ENCODE measurements around the gene NMU. TPM values are rescaled to one million over a fixed set of nuclear protein-coding genes. Genes with fewer than 3 reads are reported as not detected.
A peak's percentile ranks its signal among the peaks of the same experiment; 100 is the strongest.

Gene NMU
- polyA plus RNA-seq, 1 of the 3 experiments (the other 2 are of a cell fraction) = 0.66 TPM

DNA sequence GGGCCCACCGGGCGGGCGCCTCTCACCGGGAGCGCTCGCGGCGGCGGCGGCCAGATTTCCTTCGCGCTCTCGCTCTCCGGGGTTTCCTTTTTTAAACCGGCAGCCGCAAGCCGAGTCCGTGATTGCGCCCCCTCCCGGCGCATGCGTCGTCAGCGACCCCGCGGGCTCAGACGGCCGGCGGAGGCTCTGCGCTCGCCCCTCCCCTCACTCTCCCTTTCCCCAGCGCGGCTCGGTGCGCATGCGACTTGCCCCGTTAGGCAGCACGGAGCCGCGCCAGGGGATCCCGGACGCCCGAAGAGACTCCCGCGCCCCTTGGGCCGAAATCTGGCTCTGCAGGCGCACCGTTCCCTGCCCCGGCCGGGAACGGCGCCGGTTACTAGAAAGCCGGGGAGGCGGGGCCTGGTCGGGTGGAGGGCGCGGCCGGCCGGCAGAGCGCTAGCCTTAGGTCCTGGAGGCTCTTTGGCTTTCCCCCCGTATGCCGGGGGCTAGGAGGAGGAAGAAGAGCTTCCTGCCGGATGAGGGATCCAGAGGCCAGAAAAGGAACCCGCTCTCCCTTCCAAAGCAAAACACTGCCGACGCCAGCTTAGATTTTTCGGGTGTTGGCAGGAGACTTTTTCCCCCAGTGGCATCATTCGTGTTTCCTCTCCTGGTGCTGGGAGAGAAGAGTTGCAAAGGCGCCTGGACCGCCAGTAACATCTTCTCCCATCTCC lies 89.2 kb downstream of the NMU start, which contains the start of gene CLOCK:
TSS of gene CLOCK (minus strand) at position 154 of the 710 bp plus-strand sequence. CDS start 64,124 bp downstream, outside the sequence.
- Histone ChIP-seq H3K27ac (ENCODE audit: low read depth in 2 of 2, low read length in 1 of 2) (peak within 1 kb of the TSS; percentile 93 to 98), H2AFZ (ENCODE audit: low read depth) (peak within 1 kb of the TSS; percentile 95), H3K4me2 (peak within 1 kb of the TSS; percentile 87), H3K9ac (peak within 1 kb of the TSS; percentile 89), H3K27me3 (ENCODE audit: insufficient read depth) (no peaks in the 10 kb centered on the region), H4K20me1 (ENCODE audit: insufficient read depth) (peaks cover 4% of the 10 kb centered on the region; the same call in 1 of the 2 replicates), H3K4me3 (ENCODE audit: low read depth in 2 of 2, low read length in 1 of 2) (peak within 1 kb of the TSS; percentile 78 to 81), H3K36me3 (replicated peaks in 1 of 2; ENCODE audit: control insufficient read depth in 1 of 2, insufficient read depth in 2 of 2, low read length in 1 of 2) (no peaks in the 10 kb centered on the region), H3K4me1 (ENCODE audit: control insufficient read depth in 1 of 2, insufficient read depth in 2 of 2, low read depth in 1 of 2, low read length in 1 of 2) (peaks cover 10% of the 10 kb centered on the region in 2 experiments), H3K79me2 (ENCODE audit: insufficient read depth) (peaks cover 33% of the 10 kb centered on the region), H3F3A (replicated peaks; ENCODE audit: insufficient read depth) (peaks cover 49% of the 10 kb centered on the region), H3K9me2 (no peaks in the 10 kb centered on the region), H3K9me3 (no peaks in the 10 kb centered on the region)
- CTCF ChIA-PET = interaction anchor here (1.4 to 1.7 kb wide), 2 partner anchors 68 to 201 kb away, joined by 4 to 5 read pairs; partner anchors contain the start of gene SRD5A3
- POLR2A ChIA-PET = interaction anchor here (0.7 to 2.2 kb wide), 5 partner anchors 150 to 393 kb away, joined by 3 to 7 read pairs (median 5); partner anchors contain the start of gene EXOC1
- WGBS (ENCODE audit: low lambda C conversion rate) = 0% methylated on average over 15 of the region's 71 CpGs
- DNase-seq = peak; percentile 93
- TF ChIP-seq NRF1 (IDR thresholded peaks at IDR 0.05; ENCODE audit: low read depth, low read length) = peak; percentile 75
- 0 out of 2 replicates have a peak, but pooled peaks have one; percentile 8 for TF ChIP-seq YY1 (IDR thresholded peaks at IDR 0.05; ENCODE audit: low read depth)
- peak; percentile 17; the same call in 1 of the 2 replicates for TF ChIP-seq TAF1 (IDR thresholded peaks at IDR 0.05; ENCODE audit: borderline replicate concordance, low read depth, low read length)
- TF ChIP-seq SIN3A (IDR thresholded peaks at IDR 0.05; ENCODE audit: borderline replicate concordance, low read depth, low read length) = peak; percentile 59; the same call in 1 of the 2 replicates
- peak; percentile 1; the same call in 1 of the 2 replicates for TF ChIP-seq TCF12 (IDR thresholded peaks at IDR 0.05)
- no peak for TF ChIP-seq RFX5 (IDR thresholded peaks at IDR 0.05; ENCODE audit: low read length)
- 0 out of 2 replicates have a peak, but pooled peaks have one; percentile 10 for TF ChIP-seq MXI1 (IDR thresholded peaks at IDR 0.05; ENCODE audit: low read depth, low read length)
- TF ChIP-seq, protein P1, sequence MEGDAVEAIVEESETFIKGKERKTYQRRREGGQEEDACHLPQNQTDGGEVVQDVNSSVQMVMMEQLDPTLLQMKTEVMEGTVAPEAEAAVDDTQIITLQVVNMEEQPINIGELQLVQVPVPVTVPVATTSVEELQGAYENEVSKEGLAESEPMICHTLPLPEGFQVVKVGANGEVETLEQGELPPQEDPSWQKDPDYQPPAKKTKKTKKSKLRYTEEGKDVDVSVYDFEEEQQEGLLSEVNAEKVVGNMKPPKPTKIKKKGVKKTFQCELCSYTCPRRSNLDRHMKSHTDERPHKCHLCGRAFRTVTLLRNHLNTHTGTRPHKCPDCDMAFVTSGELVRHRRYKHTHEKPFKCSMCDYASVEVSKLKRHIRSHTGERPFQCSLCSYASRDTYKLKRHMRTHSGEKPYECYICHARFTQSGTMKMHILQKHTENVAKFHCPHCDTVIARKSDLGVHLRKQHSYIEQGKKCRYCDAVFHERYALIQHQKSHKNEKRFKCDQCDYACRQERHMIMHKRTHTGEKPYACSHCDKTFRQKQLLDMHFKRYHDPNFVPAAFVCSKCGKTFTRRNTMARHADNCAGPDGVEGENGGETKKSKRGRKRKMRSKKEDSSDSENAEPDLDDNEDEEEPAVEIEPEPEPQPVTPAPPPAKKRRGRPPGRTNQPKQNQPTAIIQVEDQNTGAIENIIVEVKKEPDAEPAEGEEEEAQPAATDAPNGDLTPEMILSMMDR (IDR thresholded peaks at IDR 0.05) = peak; percentile 45
- TF ChIP-seq EP300 (IDR thresholded peaks at IDR 0.05; ENCODE audit: borderline replicate concordance in 1 of 2, low read depth in 1 of 2, low read length in 1 of 2) = peak; percentile 9 to 12; a peak in 2 of 4 replicates
- TF ChIP-seq POLR2AphosphoS5 (IDR thresholded peaks at IDR 0.05; ENCODE audit: low read depth, low read length) = peak; percentile 48
- TF ChIP-seq RXRA (IDR thresholded peaks at IDR 0.05; ENCODE audit: borderline replicate concordance, low read depth) = no peak
- TF ChIP-seq, protein P2, sequence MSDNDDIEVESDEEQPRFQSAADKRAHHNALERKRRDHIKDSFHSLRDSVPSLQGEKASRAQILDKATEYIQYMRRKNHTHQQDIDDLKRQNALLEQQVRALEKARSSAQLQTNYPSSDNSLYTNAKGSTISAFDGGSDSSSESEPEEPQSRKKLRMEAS (IDR thresholded peaks at IDR 0.05; ENCODE audit: low read depth) = no peak; the same call in 1 of the 2 replicates
- TF ChIP-seq, protein P3, sequence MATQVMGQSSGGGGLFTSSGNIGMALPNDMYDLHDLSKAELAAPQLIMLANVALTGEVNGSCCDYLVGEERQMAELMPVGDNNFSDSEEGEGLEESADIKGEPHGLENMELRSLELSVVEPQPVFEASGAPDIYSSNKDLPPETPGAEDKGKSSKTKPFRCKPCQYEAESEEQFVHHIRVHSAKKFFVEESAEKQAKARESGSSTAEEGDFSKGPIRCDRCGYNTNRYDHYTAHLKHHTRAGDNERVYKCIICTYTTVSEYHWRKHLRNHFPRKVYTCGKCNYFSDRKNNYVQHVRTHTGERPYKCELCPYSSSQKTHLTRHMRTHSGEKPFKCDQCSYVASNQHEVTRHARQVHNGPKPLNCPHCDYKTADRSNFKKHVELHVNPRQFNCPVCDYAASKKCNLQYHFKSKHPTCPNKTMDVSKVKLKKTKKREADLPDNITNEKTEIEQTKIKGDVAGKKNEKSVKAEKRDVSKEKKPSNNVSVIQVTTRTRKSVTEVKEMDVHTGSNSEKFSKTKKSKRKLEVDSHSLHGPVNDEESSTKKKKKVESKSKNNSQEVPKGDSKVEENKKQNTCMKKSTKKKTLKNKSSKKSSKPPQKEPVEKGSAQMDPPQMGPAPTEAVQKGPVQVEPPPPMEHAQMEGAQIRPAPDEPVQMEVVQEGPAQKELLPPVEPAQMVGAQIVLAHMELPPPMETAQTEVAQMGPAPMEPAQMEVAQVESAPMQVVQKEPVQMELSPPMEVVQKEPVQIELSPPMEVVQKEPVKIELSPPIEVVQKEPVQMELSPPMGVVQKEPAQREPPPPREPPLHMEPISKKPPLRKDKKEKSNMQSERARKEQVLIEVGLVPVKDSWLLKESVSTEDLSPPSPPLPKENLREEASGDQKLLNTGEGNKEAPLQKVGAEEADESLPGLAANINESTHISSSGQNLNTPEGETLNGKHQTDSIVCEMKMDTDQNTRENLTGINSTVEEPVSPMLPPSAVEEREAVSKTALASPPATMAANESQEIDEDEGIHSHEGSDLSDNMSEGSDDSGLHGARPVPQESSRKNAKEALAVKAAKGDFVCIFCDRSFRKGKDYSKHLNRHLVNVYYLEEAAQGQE (IDR thresholded peaks at IDR 0.05; ENCODE audit: low read depth, low read length) = no peak
